Measurements from ENCODE around the gene DCP2.

DCP2 gene

DNA sequence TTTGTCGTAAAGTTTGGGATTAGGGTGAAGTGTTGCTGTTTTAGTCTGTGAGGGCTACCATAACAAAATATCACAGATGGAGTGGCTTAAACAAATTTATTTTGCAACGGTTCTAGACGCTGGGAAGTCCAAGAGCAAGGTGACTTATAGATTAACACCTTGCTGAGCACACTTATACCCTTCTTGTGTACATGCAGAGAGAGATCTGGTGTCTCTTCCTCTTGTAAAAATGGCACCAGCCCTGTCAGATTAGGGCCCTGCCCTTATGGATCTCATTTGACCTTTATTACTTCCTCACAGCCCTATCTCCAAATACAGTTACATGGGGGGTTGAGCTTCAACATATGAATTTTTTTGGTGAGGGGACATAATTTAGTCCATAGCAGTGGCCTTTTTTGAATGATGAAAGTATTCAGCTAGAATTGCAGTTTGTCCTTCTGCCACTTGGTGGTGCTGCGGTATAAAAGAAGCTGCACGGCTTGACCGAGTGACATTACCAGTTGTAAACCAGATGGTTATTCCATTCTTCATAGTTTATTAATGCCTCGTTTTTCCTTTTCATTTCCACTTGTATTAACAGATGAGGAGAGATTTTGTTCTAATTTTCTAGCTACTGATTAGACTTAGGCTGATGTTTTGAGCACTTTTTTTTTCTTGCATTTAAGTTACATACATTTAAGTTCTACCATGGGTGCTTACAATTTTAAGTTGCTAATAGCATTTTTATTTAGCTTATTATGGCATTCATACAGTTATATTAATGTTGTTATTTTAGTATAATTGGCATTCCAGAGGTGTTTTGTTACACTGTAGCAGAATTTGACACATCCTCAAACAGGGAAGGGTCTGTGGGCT is 19.4 kb downstream of the DCP2 start:
- H3K9me2 ChIP-seq (replicated peaks; ENCODE audit: control insufficient read depth, low read length) = no peaks in the 10 kb centered on the region
- H3K27me3 ChIP-seq (ENCODE audit: control insufficient read depth, low read length) = no peaks in the 10 kb centered on the region
- no peak for TF ChIP-seq EZH2phosphoT487 (IDR thresholded peaks at IDR 0.05; ENCODE audit: borderline replicate concordance, low read length)
- TF ChIP-seq, protein P1, sequence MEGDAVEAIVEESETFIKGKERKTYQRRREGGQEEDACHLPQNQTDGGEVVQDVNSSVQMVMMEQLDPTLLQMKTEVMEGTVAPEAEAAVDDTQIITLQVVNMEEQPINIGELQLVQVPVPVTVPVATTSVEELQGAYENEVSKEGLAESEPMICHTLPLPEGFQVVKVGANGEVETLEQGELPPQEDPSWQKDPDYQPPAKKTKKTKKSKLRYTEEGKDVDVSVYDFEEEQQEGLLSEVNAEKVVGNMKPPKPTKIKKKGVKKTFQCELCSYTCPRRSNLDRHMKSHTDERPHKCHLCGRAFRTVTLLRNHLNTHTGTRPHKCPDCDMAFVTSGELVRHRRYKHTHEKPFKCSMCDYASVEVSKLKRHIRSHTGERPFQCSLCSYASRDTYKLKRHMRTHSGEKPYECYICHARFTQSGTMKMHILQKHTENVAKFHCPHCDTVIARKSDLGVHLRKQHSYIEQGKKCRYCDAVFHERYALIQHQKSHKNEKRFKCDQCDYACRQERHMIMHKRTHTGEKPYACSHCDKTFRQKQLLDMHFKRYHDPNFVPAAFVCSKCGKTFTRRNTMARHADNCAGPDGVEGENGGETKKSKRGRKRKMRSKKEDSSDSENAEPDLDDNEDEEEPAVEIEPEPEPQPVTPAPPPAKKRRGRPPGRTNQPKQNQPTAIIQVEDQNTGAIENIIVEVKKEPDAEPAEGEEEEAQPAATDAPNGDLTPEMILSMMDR (IDR thresholded peaks at IDR 0.05; ENCODE audit: low read depth, low read length, poor library complexity, severe bottlenecking) = peak; percentile 93
- H4K20me1 ChIP-seq (ENCODE audit: control insufficient read depth, insufficient read depth, low read depth, low read length) = peaks cover 9% of the 10 kb centered on the region; the same call in 1 of the 2 replicates
- H3F3A ChIP-seq (ENCODE audit: control insufficient read depth, insufficient read depth) = peaks cover 21% of the 10 kb centered on the region
- no peak overlapping the region for H3K4me2 ChIP-seq (ENCODE audit: low read length)
- no peaks in the 10 kb centered on the region for H3K9me3 ChIP-seq (ENCODE audit: control insufficient read depth, insufficient read depth, low read length)
- 0 out of 2 replicates have a peak, but pooled peaks cover 4% of the 10 kb centered on the region for H3K4me1 ChIP-seq (ENCODE audit: control insufficient read depth, low read length)
- no peak overlapping the region for H3K27ac ChIP-seq (ENCODE audit: low read depth, low read length)
- H3K79me2 ChIP-seq (ENCODE audit: control insufficient read depth, low read length) = peaks cover 57% of the 10 kb centered on the region
- no peak overlapping the region for H3K4me3 ChIP-seq (ENCODE audit: low read length)
- H3K36me3 ChIP-seq (ENCODE audit: control insufficient read depth, low read length) = peaks cover 79% of the 10 kb centered on the region

DNA sequence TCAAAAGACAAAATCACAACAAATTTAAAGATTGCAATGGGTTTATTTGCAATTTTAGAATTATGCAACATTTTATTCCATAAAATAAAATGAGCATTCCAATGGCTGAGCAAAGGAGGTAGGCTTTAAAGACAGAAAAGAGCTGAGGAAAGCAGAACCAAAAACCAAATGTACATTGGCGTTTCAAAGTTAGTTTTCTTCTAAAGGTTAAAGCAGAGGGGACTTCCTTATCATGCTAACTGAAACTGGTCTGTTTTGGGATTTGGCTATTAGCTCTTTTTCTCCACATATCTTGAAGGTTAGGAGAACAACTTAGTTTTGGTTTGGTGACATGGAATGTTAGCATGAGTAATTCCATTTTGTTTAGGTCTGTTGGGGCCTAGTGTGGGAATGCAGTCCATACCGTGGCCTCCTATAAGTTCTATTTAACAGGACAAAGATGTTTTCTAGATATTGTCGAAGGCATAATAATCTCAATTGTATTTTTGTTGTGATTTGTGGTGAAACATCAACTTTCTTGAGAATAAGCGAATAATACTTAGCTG is 20.3 kb downstream of the DCP2 start:
- no peak overlapping the region for H3K4me2 ChIP-seq (ENCODE audit: low read length)
- H3K9me3 ChIP-seq (ENCODE audit: control insufficient read depth, insufficient read depth, low read length) = no peaks in the 10 kb centered on the region
- peaks cover 9% of the 10 kb centered on the region; the same call in 1 of the 2 replicates for H4K20me1 ChIP-seq (ENCODE audit: control insufficient read depth, insufficient read depth, low read depth, low read length)
- no peak overlapping the region for H3K4me3 ChIP-seq (ENCODE audit: low read length)
- H3K27me3 ChIP-seq (ENCODE audit: control insufficient read depth, low read length) = no peaks in the 10 kb centered on the region
- H3F3A ChIP-seq (ENCODE audit: control insufficient read depth, insufficient read depth) = peaks cover 28% of the 10 kb centered on the region
- no peak for TF ChIP-seq EZH2phosphoT487 (IDR thresholded peaks at IDR 0.05; ENCODE audit: borderline replicate concordance, low read length)
- TF ChIP-seq, protein P1 (IDR thresholded peaks at IDR 0.05; ENCODE audit: low read depth, low read length, poor library complexity, severe bottlenecking) = no peak
- H3K36me3 ChIP-seq (ENCODE audit: control insufficient read depth, low read length) = peaks cover 83% of the 10 kb centered on the region
- H3K4me1 ChIP-seq (ENCODE audit: control insufficient read depth, low read length) = 0 out of 2 replicates have a peak, but pooled peaks cover under 1% of the 10 kb centered on the region
- H3K9me2 ChIP-seq (replicated peaks; ENCODE audit: control insufficient read depth, low read length) = no peaks in the 10 kb centered on the region
- H3K79me2 ChIP-seq (ENCODE audit: control insufficient read depth, low read length) = peaks cover 48% of the 10 kb centered on the region
- no peak overlapping the region for H3K27ac ChIP-seq (ENCODE audit: low read depth, low read length)

DNA sequence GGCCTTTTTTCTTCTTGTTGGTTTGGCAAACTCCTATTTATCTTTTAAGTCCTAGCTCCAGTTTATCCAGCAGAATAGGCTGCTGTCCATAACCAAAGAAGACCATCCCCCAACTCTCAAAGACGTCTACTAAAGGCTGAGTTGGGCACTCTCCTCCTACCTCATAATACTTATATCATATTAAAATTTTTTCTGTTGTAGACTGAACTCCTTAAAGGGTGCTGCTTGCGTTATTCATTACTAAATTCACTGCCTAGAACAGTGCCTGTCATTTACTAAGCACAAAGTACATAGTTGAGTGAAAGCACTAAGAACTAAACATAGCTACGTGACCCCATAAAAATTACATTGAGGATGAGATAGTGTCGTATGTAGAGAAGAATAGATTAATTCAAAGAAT is 21.7 kb downstream of the DCP2 start:
- Histone ChIP-seq H3K36me3 (ENCODE audit: control insufficient read depth, low read length) (peaks cover 83% of the 10 kb centered on the region), H3K4me2 (ENCODE audit: low read length) (no peak overlapping the region), H3K4me1 (ENCODE audit: control insufficient read depth, low read length) (no peaks in the 10 kb centered on the region), H3K9me3 (ENCODE audit: control insufficient read depth, insufficient read depth, low read length) (no peaks in the 10 kb centered on the region), H3K27me3 (ENCODE audit: control insufficient read depth, low read length) (no peaks in the 10 kb centered on the region), H3K4me3 (ENCODE audit: low read length) (no peak overlapping the region), H4K20me1 (ENCODE audit: control insufficient read depth, insufficient read depth, low read depth, low read length) (peaks cover 9% of the 10 kb centered on the region; the same call in 1 of the 2 replicates), H3K27ac (ENCODE audit: low read depth, low read length) (no peak overlapping the region), H3K9me2 (replicated peaks; ENCODE audit: control insufficient read depth, low read length) (no peaks in the 10 kb centered on the region), H3K79me2 (ENCODE audit: control insufficient read depth, low read length) (peaks cover 37% of the 10 kb centered on the region), H3F3A (ENCODE audit: control insufficient read depth, insufficient read depth) (peaks cover 23% of the 10 kb centered on the region)
- no peak for TF ChIP-seq EZH2phosphoT487 (IDR thresholded peaks at IDR 0.05; ENCODE audit: borderline replicate concordance, low read length)
- TF ChIP-seq, protein P1 (IDR thresholded peaks at IDR 0.05; ENCODE audit: low read depth, low read length, poor library complexity, severe bottlenecking) = no peak
